Activated effector memory CD4-positive, alpha-beta T cell treated with anti-CD3 and anti-CD28 coated beads, Interleukin-2, amount 50 U/mL, for 16 hours (primary cell): ENCODE results near the gene CA11.
"Not testable (repeated sequence)": the region's sequence is repeated elsewhere in the genome, so short reads cannot be mapped to it uniquely, and the experiment has no call there.

Experiments used
- DNase-seq: peaks from one replicate; pipeline ENCODE4 v3.0.0-alpha.2; 2020

The CA11 gene

GRCh38 chr19:48646001-48646721 lies at the start of gene CA11:
TSS of gene CA11 (minus strand) at chr19:48646187. CDS start at chr19:48645632, 555 bp downstream.
- DNase-seq = peak; percentile 96

GRCh38 chr19:48693629-48694028 lies 47.6 kb upstream of the CA11 start:
- DNase-seq = not testable (repeated sequence)

GRCh38 chr19:48689449-48689848 lies 43.5 kb upstream of the CA11 start:
- no peak for DNase-seq

- no peak for DNase-seq
Observed at GRCh38 chr19:48687776-48688175, 41.8 kb upstream of the CA11 start.

GRCh38 chr19:48686637-48687036 lies 40.6 kb upstream of the CA11 start:
- not testable (repeated sequence) for DNase-seq

- no peak for DNase-seq
Observed at GRCh38 chr19:48686088-48686487, 40.1 kb upstream of the CA11 start.

- DNase-seq = no peak
Observed at GRCh38 chr19:48685583-48685982, 39.6 kb upstream of the CA11 start.

- no peak for DNase-seq
Observed at GRCh38 chr19:48683349-48683748, 37.4 kb upstream of the CA11 start.

- no peak for DNase-seq
Observed at GRCh38 chr19:48681127-48681470, 35.1 kb upstream of the CA11 start.

GRCh38 chr19:48680436-48681126 lies 34.6 kb upstream of the CA11 start:
- no peak for DNase-seq

GRCh38 chr19:48680006-48680405 lies 34.0 kb upstream of the CA11 start:
- DNase-seq = not testable (repeated sequence)

GRCh38 chr19:48678201-48678600 lies 32.2 kb upstream of the CA11 start:
- no peak for DNase-seq

GRCh38 chr19:48676887-48677286 lies 30.9 kb upstream of the CA11 start:
- no peak for DNase-seq

GRCh38 chr19:48676487-48676886 lies 30.5 kb upstream of the CA11 start:
- no peak for DNase-seq

GRCh38 chr19:48674921-48675824 lies 29.2 kb upstream of the CA11 start:
- DNase-seq = peak; percentile 87

GRCh38 chr19:48674216-48674809 lies 28.3 kb upstream of the CA11 start:
- DNase-seq = no peak

GRCh38 chr19:48673436-48674100 lies 27.6 kb upstream of the CA11 start:
- no peak for DNase-seq

- no peak for DNase-seq
Observed at GRCh38 chr19:48672994-48673393, 27.0 kb upstream of the CA11 start, which contains the start of gene NTN5. TSS of gene NTN5 (minus strand) at chr19:48673017. CDS start at chr19:48670986, 2,031 bp downstream.

- DNase-seq = no peak
Observed at GRCh38 chr19:48671446-48671995, 25.5 kb upstream of the CA11 start.

- DNase-seq = no peak
Observed at GRCh38 chr19:48670699-48671445, 24.9 kb upstream of the CA11 start.
